Suprapubic skin (tissue), 4 donors: ENCODE results near the gene ZYG11A. TPM values are rescaled to one million over a fixed set of nuclear protein-coding genes. Genes with fewer than 3 reads are reported as not detected.

Source experiments
- DNase-seq, 2 donors: peaks; one replicate each; pipeline ENCODE4 v3.0.0-alpha.2; 2019; ENCODE audit warnings: low spot score in 2 of 2
- H3K27ac ChIP-seq: fragments of 200-600 bp; sonication (generic); one replicate; pipeline ENCODE4 v1.5.1; 2019
- H3K27me3 ChIP-seq: fragments of 200-600 bp; sonication (generic); one replicate; pipeline ENCODE4 v1.5.1; 2019
- H3K36me3 ChIP-seq: fragments of 200-600 bp; sonication (generic); one replicate; pipeline ENCODE4 v1.5.1; 2019
- H3K4me1 ChIP-seq: fragments of 200-600 bp; sonication (generic); one replicate; pipeline ENCODE4 v1.5.1; 2019
- H3K4me3 ChIP-seq: fragments of 200-600 bp; sonication (generic); one replicate; pipeline ENCODE4 v1.5.1; 2019; ENCODE audit warnings: mild to moderate bottlenecking
- H3K9me3 ChIP-seq: fragments of 200-600 bp; sonication (generic); one replicate; pipeline ENCODE4 v1.5.1; 2019
- EP300 ChIP-seq: sonication (generic); formaldehyde crosslinking; IDR thresholded peaks from one replicate; pipeline ENCODE4 v1.6.1; 2017; ENCODE audit warnings: antibody characterized with exemption
- POLR2A ChIP-seq, 2 donors: fragments of 450-650 bp; IDR thresholded peaks; one replicate each; pipeline ENCODE4 v1.6.1; 2017; ENCODE audit warnings: antibody characterized with exemption in 2 of 2, mild to moderate bottlenecking in 2 of 2, moderate library complexity in 2 of 2
- POLR2AphosphoS5 ChIP-seq, 3 donors: sonication (generic); formaldehyde crosslinking; IDR thresholded peaks; one replicate each; pipeline ENCODE4 v1.6.1; 2017; ENCODE audit warnings: antibody characterized with exemption in 3 of 3
- WGBS: methylation state at CpG from one replicate; pipeline ENCODE4 v1.1.5; 2018; 5-methylcytosine and 5-hydroxymethylcytosine counted together
- total RNA-seq, 4 donors: library from RNA; depleted of rRNA; stranded (reverse); fragments of >200 nt; gene quantifications; one replicate each; pipeline ENCODE4 v1.1.0, GENCODE V29; 2016
- TF ChIP-seq, protein P1 (sequence below), 2 donors: fragments of 200-600 bp in 1 of 2; fragments of 450-650 bp in 1 of 2; sonication (generic) in 1 of 2; IDR thresholded peaks; one replicate each; pipeline ENCODE4 v1.5.1; 2016 to 2019; ENCODE audit warnings: antibody characterized with exemption in 2 of 2, mild to moderate bottlenecking in 1 of 2, moderate library complexity in 1 of 2

ZYG11A gene
- total RNA-seq, 4 donors from 2014 or later, result 0.26 TPM; not detected in 3

DNA sequence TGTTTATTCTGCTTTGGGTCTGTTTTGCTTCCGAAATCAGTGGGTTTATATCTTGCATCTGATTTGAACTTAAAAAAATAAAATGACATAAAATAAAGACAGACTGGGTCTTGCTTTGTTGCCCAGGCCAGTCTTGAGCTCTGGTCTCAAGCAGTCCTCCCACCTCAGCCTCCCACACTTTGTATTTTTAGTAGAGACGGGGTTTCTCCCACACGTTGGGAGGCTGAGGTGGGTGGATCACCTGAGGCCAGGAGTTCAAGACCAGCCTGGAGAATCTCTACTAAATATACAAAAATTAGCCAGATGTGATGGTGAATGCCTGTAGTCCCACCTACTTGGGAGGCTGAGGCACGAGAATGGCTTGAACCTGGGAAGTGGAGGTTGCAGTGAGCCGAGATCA, 5.9 kb downstream of the ZYG11A start:
- H3K9me3 ChIP-seq, result no peaks in the 10 kb centered on the region
- 85% methylated on average over 5 of the region's 5 CpGs for WGBS
- no peak for DNase-seq
- no peak overlapping the region for H3K4me3 ChIP-seq
- peaks cover 7% of the 10 kb centered on the region for H3K27me3 ChIP-seq
- H3K27ac ChIP-seq, result no peak overlapping the region
- TF ChIP-seq EP300 (no peak), POLR2A (IDR thresholded peaks at IDR 0.05) (no peak), POLR2AphosphoS5 (IDR thresholded peaks at IDR 0.05) (no peak)
- TF ChIP-seq, protein P1, sequence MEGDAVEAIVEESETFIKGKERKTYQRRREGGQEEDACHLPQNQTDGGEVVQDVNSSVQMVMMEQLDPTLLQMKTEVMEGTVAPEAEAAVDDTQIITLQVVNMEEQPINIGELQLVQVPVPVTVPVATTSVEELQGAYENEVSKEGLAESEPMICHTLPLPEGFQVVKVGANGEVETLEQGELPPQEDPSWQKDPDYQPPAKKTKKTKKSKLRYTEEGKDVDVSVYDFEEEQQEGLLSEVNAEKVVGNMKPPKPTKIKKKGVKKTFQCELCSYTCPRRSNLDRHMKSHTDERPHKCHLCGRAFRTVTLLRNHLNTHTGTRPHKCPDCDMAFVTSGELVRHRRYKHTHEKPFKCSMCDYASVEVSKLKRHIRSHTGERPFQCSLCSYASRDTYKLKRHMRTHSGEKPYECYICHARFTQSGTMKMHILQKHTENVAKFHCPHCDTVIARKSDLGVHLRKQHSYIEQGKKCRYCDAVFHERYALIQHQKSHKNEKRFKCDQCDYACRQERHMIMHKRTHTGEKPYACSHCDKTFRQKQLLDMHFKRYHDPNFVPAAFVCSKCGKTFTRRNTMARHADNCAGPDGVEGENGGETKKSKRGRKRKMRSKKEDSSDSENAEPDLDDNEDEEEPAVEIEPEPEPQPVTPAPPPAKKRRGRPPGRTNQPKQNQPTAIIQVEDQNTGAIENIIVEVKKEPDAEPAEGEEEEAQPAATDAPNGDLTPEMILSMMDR (IDR thresholded peaks at IDR 0.05), result no peak
- no peaks in the 10 kb centered on the region for H3K36me3 ChIP-seq
- no peaks in the 10 kb centered on the region for H3K4me1 ChIP-seq

DNA sequence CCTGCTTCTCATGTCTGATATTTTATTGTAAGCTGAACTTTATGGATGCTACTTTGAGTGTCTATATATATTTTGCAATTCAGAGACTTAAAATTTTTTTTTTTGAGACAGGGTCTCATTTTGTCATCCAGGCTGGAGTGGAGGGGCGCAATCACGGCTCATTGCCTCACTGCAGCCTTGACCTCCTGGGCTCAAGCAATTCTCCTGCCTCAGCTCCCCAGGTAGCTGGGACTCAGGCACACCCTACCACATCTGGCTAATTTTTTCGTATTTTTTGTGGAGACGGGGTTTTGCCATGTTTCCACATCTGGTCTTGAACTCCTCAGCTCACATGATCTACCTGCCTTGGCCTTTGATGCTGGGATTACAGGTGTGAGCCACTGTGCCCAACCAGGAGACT, 8.4 kb downstream of the ZYG11A start:
- H3K27ac ChIP-seq, result no peak overlapping the region
- TF ChIP-seq, protein P1 (IDR thresholded peaks at IDR 0.05), result no peak
- no peak for TF ChIP-seq POLR2AphosphoS5 (IDR thresholded peaks at IDR 0.05)
- no peak for TF ChIP-seq EP300
- TF ChIP-seq POLR2A (IDR thresholded peaks at IDR 0.05), result no peak
- H3K36me3 ChIP-seq, result no peaks in the 10 kb centered on the region
- H3K4me1 ChIP-seq, result no peaks in the 10 kb centered on the region
- H3K27me3 ChIP-seq, result no peaks in the 10 kb centered on the region
- H3K4me3 ChIP-seq, result no peak overlapping the region
- no peak for DNase-seq
- no peaks in the 10 kb centered on the region for H3K9me3 ChIP-seq
- WGBS, result 87% methylated on average over 4 of the region's 4 CpGs

DNA sequence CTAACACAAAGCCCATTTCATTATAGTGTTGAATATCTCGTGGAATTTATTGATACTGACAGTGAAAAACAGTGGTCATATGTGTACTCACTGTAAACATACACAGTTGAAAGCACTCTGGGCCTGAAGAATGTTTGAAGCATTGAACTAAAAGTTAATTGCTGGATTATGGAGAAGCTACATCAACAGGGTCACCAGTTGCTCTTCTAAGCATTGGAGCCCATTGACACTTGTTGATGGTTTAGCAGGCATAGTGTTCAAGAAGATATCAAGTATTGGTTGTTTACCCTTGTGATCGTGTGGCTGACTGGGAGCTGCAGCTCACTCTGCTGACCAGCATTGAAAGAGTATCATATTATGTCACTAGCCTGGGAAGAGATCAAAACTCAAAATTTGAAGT, 10.3 kb downstream of the ZYG11A start:
- TF ChIP-seq POLR2AphosphoS5 (IDR thresholded peaks at IDR 0.05) (no peak), EP300 (no peak), POLR2A (IDR thresholded peaks at IDR 0.05) (no peak)
- TF ChIP-seq, protein P1 (IDR thresholded peaks at IDR 0.05), result no peak
- DNase-seq, result no peak
- H3K4me1 ChIP-seq, result no peaks in the 10 kb centered on the region
- no peak overlapping the region for H3K27ac ChIP-seq
- no peaks in the 10 kb centered on the region for H3K27me3 ChIP-seq
- no peaks in the 10 kb centered on the region for H3K36me3 ChIP-seq
- WGBS, result 82% methylated on average over 2 of the region's 2 CpGs
- H3K4me3 ChIP-seq, result no peak overlapping the region
- H3K9me3 ChIP-seq, result no peaks in the 10 kb centered on the region

DNA sequence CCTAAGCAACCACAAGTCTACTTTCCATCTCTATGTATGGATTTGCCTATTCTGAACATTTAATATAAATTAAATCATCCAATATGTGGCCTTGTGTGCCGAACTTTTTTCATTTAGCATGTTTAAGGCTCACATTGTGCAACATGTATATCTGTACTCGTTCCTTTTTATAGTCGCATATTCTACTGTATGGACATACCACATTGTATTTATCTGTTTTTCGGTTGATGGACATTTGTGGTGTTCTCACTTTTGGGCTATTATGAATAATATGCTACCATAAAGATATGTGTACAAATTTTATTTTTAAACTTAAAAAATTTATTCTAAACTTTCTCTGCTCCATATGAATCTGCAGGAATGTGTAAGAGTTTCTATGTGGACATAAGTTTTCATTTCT, 13.0 kb downstream of the ZYG11A start:
- no peak for DNase-seq
- no peaks in the 10 kb centered on the region for H3K27me3 ChIP-seq
- WGBS, result 91% methylated on average over 4 of the region's 4 CpGs
- TF ChIP-seq POLR2A (IDR thresholded peaks at IDR 0.05), result no peak
- no peak for TF ChIP-seq POLR2AphosphoS5 (IDR thresholded peaks at IDR 0.05)
- no peak for TF ChIP-seq EP300
- TF ChIP-seq, protein P1 (IDR thresholded peaks at IDR 0.05), result no peak
- H3K36me3 ChIP-seq, result no peaks in the 10 kb centered on the region
- H3K9me3 ChIP-seq, result no peaks in the 10 kb centered on the region
- H3K27ac ChIP-seq, result no peak overlapping the region
- no peak overlapping the region for H3K4me3 ChIP-seq
- H3K4me1 ChIP-seq, result no peaks in the 10 kb centered on the region

DNA sequence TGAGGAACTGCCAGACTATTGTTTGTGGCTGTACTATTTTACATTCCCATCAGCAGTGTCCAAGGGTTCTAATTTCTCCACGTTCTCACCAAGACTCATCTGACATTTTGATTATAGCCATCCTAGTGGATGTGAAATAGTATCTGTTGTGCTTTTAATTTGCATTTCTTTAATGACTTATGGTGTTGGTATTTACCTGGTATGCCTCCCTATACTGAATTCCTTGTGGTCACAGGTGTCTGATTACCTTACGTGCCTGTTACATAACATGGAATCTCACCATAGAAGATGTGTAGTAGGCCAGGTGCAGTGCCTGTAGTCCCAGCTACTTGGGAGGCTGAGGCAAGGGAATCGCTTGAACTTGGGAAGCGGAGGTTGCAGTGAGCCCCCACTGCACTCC, 13.5 kb downstream of the ZYG11A start:
- peaks cover 4% of the 10 kb centered on the region for H3K4me1 ChIP-seq
- no peak overlapping the region for H3K4me3 ChIP-seq
- no peaks in the 10 kb centered on the region for H3K27me3 ChIP-seq
- DNase-seq, result no peak
- H3K36me3 ChIP-seq, result no peaks in the 10 kb centered on the region
- no peak for TF ChIP-seq POLR2A (IDR thresholded peaks at IDR 0.05)
- TF ChIP-seq, protein P1 (IDR thresholded peaks at IDR 0.05), result no peak
- no peak for TF ChIP-seq POLR2AphosphoS5 (IDR thresholded peaks at IDR 0.05)
- TF ChIP-seq EP300, result no peak
- WGBS, result 83% methylated on average over 4 of the region's 4 CpGs
- H3K9me3 ChIP-seq, result no peaks in the 10 kb centered on the region
- H3K27ac ChIP-seq, result no peak overlapping the region
